Measurements from ENCODE around the gene ARHGAP26. TPM values are rescaled to one million over a fixed set of nuclear protein-coding genes. Genes with fewer than 3 reads are reported as not detected.
A peak's percentile ranks its signal among the peaks of the same experiment; 100 is the strongest.

The ARHGAP26 gene
- total RNA-seq, 1 experiment from 2014 or later = 39.8 TPM

- 0 out of 2 replicates have a peak, but pooled peaks cover 2% of the 10 kb centered on the region for H4K20me1 ChIP-seq (ENCODE audit: insufficient read depth, low read depth, low read length)
- no peaks in the 10 kb centered on the region for H3K79me2 ChIP-seq (ENCODE audit: low read length)
- no peaks in the 10 kb centered on the region for H3K9me2 ChIP-seq (replicated peaks; ENCODE audit: insufficient read depth, low read length)
- no peaks in the 10 kb centered on the region for H3K36me3 ChIP-seq (ENCODE audit: insufficient read depth, low read length)
- H3K4me2 ChIP-seq (ENCODE audit: low read depth, low read length, poor library complexity, severe bottlenecking) = no peak overlapping the region
- H3K27me3 ChIP-seq (ENCODE audit: low read length) = no peaks in the 10 kb centered on the region
- H3K27ac ChIP-seq (ENCODE audit: low read length) = no peak overlapping the region
- no peak overlapping the region for H3K9ac ChIP-seq (ENCODE audit: low read length)
- no peak for DNase-seq
- H2AFZ ChIP-seq (ENCODE audit: low read length) = no peak overlapping the region
- H3K4me3 ChIP-seq (ENCODE audit: low read length) = no peak overlapping the region
- no peaks in the 10 kb centered on the region for H3K4me1 ChIP-seq (ENCODE audit: low read length)
- H3K9me3 ChIP-seq (ENCODE audit: low read length) = no peaks in the 10 kb centered on the region
These were observed 94.4 kb downstream of the ARHGAP26 start for GRCh38 chr5:142864290-142865260.

- H3K9me2 ChIP-seq (replicated peaks; ENCODE audit: insufficient read depth, low read length) = no peaks in the 10 kb centered on the region
- no peak overlapping the region for H3K27ac ChIP-seq (ENCODE audit: low read length)
- no peak overlapping the region for H3K4me2 ChIP-seq (ENCODE audit: low read depth, low read length, poor library complexity, severe bottlenecking)
- no peaks in the 10 kb centered on the region for H3K36me3 ChIP-seq (ENCODE audit: insufficient read depth, low read length)
- no peak overlapping the region for H3K4me3 ChIP-seq (ENCODE audit: low read length)
- DNase-seq = no peak
- H3K27me3 ChIP-seq (ENCODE audit: low read length) = no peaks in the 10 kb centered on the region
- H2AFZ ChIP-seq (ENCODE audit: low read length) = no peak overlapping the region
- H4K20me1 ChIP-seq (ENCODE audit: insufficient read depth, low read depth, low read length) = 0 out of 2 replicates have a peak, but pooled peaks cover 2% of the 10 kb centered on the region
- no peaks in the 10 kb centered on the region for H3K9me3 ChIP-seq (ENCODE audit: low read length)
- no peak overlapping the region for H3K9ac ChIP-seq (ENCODE audit: low read length)
- H3K4me1 ChIP-seq (ENCODE audit: low read length) = no peaks in the 10 kb centered on the region
- H3K79me2 ChIP-seq (ENCODE audit: low read length) = no peaks in the 10 kb centered on the region
These were observed 95.5 kb downstream of the ARHGAP26 start for GRCh38 chr5:142865631-142866030.

GRCh38 chr5:142866563-142867275 lies 96.5 kb downstream of the ARHGAP26 start:
- Histone ChIP-seq H3K4me3 (ENCODE audit: low read length) (no peak overlapping the region), H3K4me1 (ENCODE audit: low read length) (no peaks in the 10 kb centered on the region), H3K9me3 (ENCODE audit: low read length) (no peaks in the 10 kb centered on the region), H3K36me3 (ENCODE audit: insufficient read depth, low read length) (no peaks in the 10 kb centered on the region), H3K79me2 (ENCODE audit: low read length) (no peaks in the 10 kb centered on the region), H3K27ac (ENCODE audit: low read length) (no peak overlapping the region), H2AFZ (ENCODE audit: low read length) (no peak overlapping the region), H3K9ac (ENCODE audit: low read length) (no peak overlapping the region), H3K27me3 (ENCODE audit: low read length) (no peaks in the 10 kb centered on the region), H3K4me2 (ENCODE audit: low read depth, low read length, poor library complexity, severe bottlenecking) (no peak overlapping the region), H3K9me2 (replicated peaks; ENCODE audit: insufficient read depth, low read length) (no peaks in the 10 kb centered on the region), H4K20me1 (ENCODE audit: insufficient read depth, low read depth, low read length) (0 out of 2 replicates have a peak, but pooled peaks cover 2% of the 10 kb centered on the region)
- DNase-seq = peak; percentile 83

GRCh38 chr5:142869886-142870285 lies 99.7 kb downstream of the ARHGAP26 start:
- Histone ChIP-seq H3K79me2 (ENCODE audit: low read length) (no peaks in the 10 kb centered on the region), H3K9ac (ENCODE audit: low read length) (no peak overlapping the region)

GRCh38 chr5:142870532-142871362 lies 100.6 kb downstream of the ARHGAP26 start:
- no peaks in the 10 kb centered on the region for H3K9me2 ChIP-seq (replicated peaks; ENCODE audit: insufficient read depth, low read length)
- H3K27me3 ChIP-seq (ENCODE audit: low read length) = no peaks in the 10 kb centered on the region
- H3K9me3 ChIP-seq (ENCODE audit: low read length) = no peaks in the 10 kb centered on the region
- H2AFZ ChIP-seq (ENCODE audit: low read length) = no peak overlapping the region
- no peaks in the 10 kb centered on the region for H3K4me1 ChIP-seq (ENCODE audit: low read length)
- H3K4me2 ChIP-seq (ENCODE audit: low read depth, low read length, poor library complexity, severe bottlenecking) = no peak overlapping the region
- no peak overlapping the region for H3K27ac ChIP-seq (ENCODE audit: low read length)
- H4K20me1 ChIP-seq (ENCODE audit: insufficient read depth, low read depth, low read length) = no peaks in the 10 kb centered on the region
- H3K4me3 ChIP-seq (ENCODE audit: low read length) = no peak overlapping the region
- no peaks in the 10 kb centered on the region for H3K79me2 ChIP-seq (ENCODE audit: low read length)
- H3K36me3 ChIP-seq (ENCODE audit: insufficient read depth, low read length) = no peaks in the 10 kb centered on the region
- no peak overlapping the region for H3K9ac ChIP-seq (ENCODE audit: low read length)
- no peak for DNase-seq

More at GRCh38 chr5:142869886-142870285, 99.7 kb downstream of the ARHGAP26 start:
- Histone ChIP-seq H3K9me3 (ENCODE audit: low read length) (no peaks in the 10 kb centered on the region), H3K4me1 (ENCODE audit: low read length) (no peaks in the 10 kb centered on the region), H4K20me1 (ENCODE audit: insufficient read depth, low read depth, low read length) (no peaks in the 10 kb centered on the region), H3K4me2 (ENCODE audit: low read depth, low read length, poor library complexity, severe bottlenecking) (no peak overlapping the region), H2AFZ (ENCODE audit: low read length) (no peak overlapping the region), H3K27me3 (ENCODE audit: low read length) (no peaks in the 10 kb centered on the region), H3K9me2 (replicated peaks; ENCODE audit: insufficient read depth, low read length) (no peaks in the 10 kb centered on the region), H3K27ac (ENCODE audit: low read length) (no peak overlapping the region), H3K36me3 (ENCODE audit: insufficient read depth, low read length) (no peaks in the 10 kb centered on the region), H3K4me3 (ENCODE audit: low read length) (no peak overlapping the region)
- DNase-seq = no peak

- no peaks in the 10 kb centered on the region for H3K4me1 ChIP-seq (ENCODE audit: low read length)
- H3K9me2 ChIP-seq (replicated peaks; ENCODE audit: insufficient read depth, low read length) = no peaks in the 10 kb centered on the region
- no peak overlapping the region for H3K4me2 ChIP-seq (ENCODE audit: low read depth, low read length, poor library complexity, severe bottlenecking)
- H3K27ac ChIP-seq (ENCODE audit: low read length) = no peak overlapping the region
- no peaks in the 10 kb centered on the region for H3K36me3 ChIP-seq (ENCODE audit: insufficient read depth, low read length)
- H3K79me2 ChIP-seq (ENCODE audit: low read length) = no peaks in the 10 kb centered on the region
- H3K9me3 ChIP-seq (ENCODE audit: low read length) = no peaks in the 10 kb centered on the region
- no peaks in the 10 kb centered on the region for H3K27me3 ChIP-seq (ENCODE audit: low read length)
- no peak overlapping the region for H3K4me3 ChIP-seq (ENCODE audit: low read length)
- no peak overlapping the region for H3K9ac ChIP-seq (ENCODE audit: low read length)
- no peaks in the 10 kb centered on the region for H4K20me1 ChIP-seq (ENCODE audit: insufficient read depth, low read depth, low read length)
- no peak overlapping the region for H2AFZ ChIP-seq (ENCODE audit: low read length)
- no peak for DNase-seq
These were observed 101.4 kb downstream of the ARHGAP26 start for GRCh38 chr5:142871363-142872193.

- Histone ChIP-seq H2AFZ (ENCODE audit: low read length) (no peak overlapping the region), H3K9ac (ENCODE audit: low read length) (no peak overlapping the region), H3K4me1 (ENCODE audit: low read length) (no peaks in the 10 kb centered on the region), H3K27ac (ENCODE audit: low read length) (no peak overlapping the region), H3K4me3 (ENCODE audit: low read length) (no peak overlapping the region), H3K9me2 (replicated peaks; ENCODE audit: insufficient read depth, low read length) (no peaks in the 10 kb centered on the region), H3K9me3 (ENCODE audit: low read length) (no peaks in the 10 kb centered on the region), H4K20me1 (ENCODE audit: insufficient read depth, low read depth, low read length) (no peaks in the 10 kb centered on the region), H3K4me2 (ENCODE audit: low read depth, low read length, poor library complexity, severe bottlenecking) (no peak overlapping the region), H3K79me2 (ENCODE audit: low read length) (no peaks in the 10 kb centered on the region), H3K27me3 (ENCODE audit: low read length) (no peaks in the 10 kb centered on the region), H3K36me3 (ENCODE audit: insufficient read depth, low read length) (no peaks in the 10 kb centered on the region)
- DNase-seq = no peak
These were observed 102.0 kb downstream of the ARHGAP26 start for GRCh38 chr5:142872217-142872616.

All from Karpas-422 (cell line).